Measurements from ENCODE around the gene TM9SF1. TPM values are rescaled to one million over a fixed set of nuclear protein-coding genes. Genes with fewer than 3 reads are reported as not detected.

TM9SF1 gene
- total and polyA plus RNA-seq, 2 of the 13 experiments (the other 11 are each of a cell fraction or from before 2014, with no cell fraction given): 83.2 to 110 TPM

- TF ChIP-seq ZNF496 (CRISPR knock-in tag; IDR thresholded peaks at IDR 0.05; ENCODE audit: insufficient replicate concordance): no peak
- peak; percentile 97 for TF ChIP-seq THYN1 (CRISPR knock-in tag; IDR thresholded peaks at IDR 0.05; ENCODE audit: borderline replicate concordance, low read depth)
- peak; percentile 97 for TF ChIP-seq ERF (CRISPR knock-in tag; IDR thresholded peaks at IDR 0.05)
- TF ChIP-seq, protein P1, sequence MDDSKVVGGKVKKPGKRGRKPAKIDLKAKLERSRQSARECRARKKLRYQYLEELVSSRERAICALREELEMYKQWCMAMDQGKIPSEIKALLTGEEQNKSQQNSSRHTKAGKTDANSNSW (CRISPR knock-in tag; IDR thresholded peaks at IDR 0.05; ENCODE audit: borderline replicate concordance): peak; percentile 90; the same call in 1 of the 2 replicates
- peak; percentile 91 for TF ChIP-seq HNRNPH1 (optimal IDR thresholded peaks at IDR 0.05; ENCODE audit: low read depth, low read length)
- TF ChIP-seq, protein P2, sequence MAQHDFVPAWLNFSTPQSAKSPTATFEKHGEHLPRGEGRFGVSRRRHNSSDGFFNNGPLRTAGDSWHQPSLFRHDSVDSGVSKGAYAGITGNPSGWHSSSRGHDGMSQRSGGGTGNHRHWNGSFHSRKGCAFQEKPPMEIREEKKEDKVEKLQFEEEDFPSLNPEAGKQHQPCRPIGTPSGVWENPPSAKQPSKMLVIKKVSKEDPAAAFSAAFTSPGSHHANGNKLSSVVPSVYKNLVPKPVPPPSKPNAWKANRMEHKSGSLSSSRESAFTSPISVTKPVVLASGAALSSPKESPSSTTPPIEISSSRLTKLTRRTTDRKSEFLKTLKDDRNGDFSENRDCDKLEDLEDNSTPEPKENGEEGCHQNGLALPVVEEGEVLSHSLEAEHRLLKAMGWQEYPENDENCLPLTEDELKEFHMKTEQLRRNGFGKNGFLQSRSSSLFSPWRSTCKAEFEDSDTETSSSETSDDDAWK (CRISPR knock-in tag; IDR thresholded peaks at IDR 0.05): no peak
- TF ChIP-seq CAMTA2 (CRISPR knock-in tag; IDR thresholded peaks at IDR 0.05; ENCODE audit: borderline replicate concordance): peak; percentile 98
- TF ChIP-seq TP53 (CRISPR knock-in tag; conservative IDR thresholded peaks at IDR 0.05): peak; percentile 15; the same call in 1 of the 2 replicates
- no peak for TF ChIP-seq TCF12 (IDR thresholded peaks at IDR 0.05)
- TF ChIP-seq TCF12 (CRISPR knock-in tag; IDR thresholded peaks at IDR 0.05): peak; percentile 78
- TF ChIP-seq, protein P3, sequence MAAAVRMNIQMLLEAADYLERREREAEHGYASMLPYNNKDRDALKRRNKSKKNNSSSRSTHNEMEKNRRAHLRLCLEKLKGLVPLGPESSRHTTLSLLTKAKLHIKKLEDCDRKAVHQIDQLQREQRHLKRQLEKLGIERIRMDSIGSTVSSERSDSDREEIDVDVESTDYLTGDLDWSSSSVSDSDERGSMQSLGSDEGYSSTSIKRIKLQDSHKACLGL (CRISPR knock-in tag; IDR thresholded peaks at IDR 0.05): peak; percentile 95
- no peak for TF ChIP-seq SRY (CRISPR knock-in tag; IDR thresholded peaks at IDR 0.05)
- no peak for TF ChIP-seq GZF1 (CRISPR knock-in tag; IDR thresholded peaks at IDR 0.05)
- peak; percentile 54; the same call in 1 of the 2 replicates for TF ChIP-seq ZBTB21 (CRISPR knock-in tag; IDR thresholded peaks at IDR 0.05)
- peak; percentile 70 for TF ChIP-seq KMT2A (CRISPR knock-in tag; IDR thresholded peaks at IDR 0.05)
- TF ChIP-seq ZNF317 (CRISPR knock-in tag; IDR thresholded peaks at IDR 0.05): peak; percentile 95
- TF ChIP-seq, protein P4, sequence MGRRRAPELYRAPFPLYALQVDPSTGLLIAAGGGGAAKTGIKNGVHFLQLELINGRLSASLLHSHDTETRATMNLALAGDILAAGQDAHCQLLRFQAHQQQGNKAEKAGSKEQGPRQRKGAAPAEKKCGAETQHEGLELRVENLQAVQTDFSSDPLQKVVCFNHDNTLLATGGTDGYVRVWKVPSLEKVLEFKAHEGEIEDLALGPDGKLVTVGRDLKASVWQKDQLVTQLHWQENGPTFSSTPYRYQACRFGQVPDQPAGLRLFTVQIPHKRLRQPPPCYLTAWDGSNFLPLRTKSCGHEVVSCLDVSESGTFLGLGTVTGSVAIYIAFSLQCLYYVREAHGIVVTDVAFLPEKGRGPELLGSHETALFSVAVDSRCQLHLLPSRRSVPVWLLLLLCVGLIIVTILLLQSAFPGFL (CRISPR knock-in tag; IDR thresholded peaks at IDR 0.05): no peak
- TF ChIP-seq RNF2 (conservative IDR thresholded peaks at IDR 0.05; ENCODE audit: low read depth): peak; percentile 66; the same call in 1 of the 2 replicates
- TF ChIP-seq IRF1 (CRISPR knock-in tag; IDR thresholded peaks at IDR 0.05; ENCODE audit: low read depth): no peak; the same call in 1 of the 2 replicates
- TF ChIP-seq ZNF703 (CRISPR knock-in tag; IDR thresholded peaks at IDR 0.05; ENCODE audit: borderline replicate concordance): no peak
- TF ChIP-seq RARG (CRISPR knock-in tag; IDR thresholded peaks at IDR 0.05; ENCODE audit: low read depth): peak; percentile 97
- TF ChIP-seq PRMT3 (CRISPR knock-in tag; IDR thresholded peaks at IDR 0.05; ENCODE audit: borderline replicate concordance, low read depth): no peak
- TF ChIP-seq NFYB (CRISPR knock-in tag; IDR thresholded peaks at IDR 0.05): peak; percentile 99
- TF ChIP-seq CERS6 (CRISPR knock-in tag; IDR thresholded peaks at IDR 0.05): peak; percentile 70; the same call in 1 of the 2 replicates
These were observed 54.0 kb downstream of the TM9SF1 start, which contains the start of gene EMC9 (continued) for GRCh38 chr14:24141097-24141880.
